ENCODE data around the gene SGCD.
"Not testable (repeated sequence)": the region's sequence is repeated elsewhere in the genome, so short reads cannot be mapped to it uniquely, and the experiment has no call there.

Gene SGCD

GRCh38 chr5:156594406-156594805, 267.4 kb downstream of the SGCD start:
- no peak for FAIRE-seq
- no peak for DNase-seq (ENCODE audit: extremely low spot score, insufficient read length, low read depth)

DNA sequence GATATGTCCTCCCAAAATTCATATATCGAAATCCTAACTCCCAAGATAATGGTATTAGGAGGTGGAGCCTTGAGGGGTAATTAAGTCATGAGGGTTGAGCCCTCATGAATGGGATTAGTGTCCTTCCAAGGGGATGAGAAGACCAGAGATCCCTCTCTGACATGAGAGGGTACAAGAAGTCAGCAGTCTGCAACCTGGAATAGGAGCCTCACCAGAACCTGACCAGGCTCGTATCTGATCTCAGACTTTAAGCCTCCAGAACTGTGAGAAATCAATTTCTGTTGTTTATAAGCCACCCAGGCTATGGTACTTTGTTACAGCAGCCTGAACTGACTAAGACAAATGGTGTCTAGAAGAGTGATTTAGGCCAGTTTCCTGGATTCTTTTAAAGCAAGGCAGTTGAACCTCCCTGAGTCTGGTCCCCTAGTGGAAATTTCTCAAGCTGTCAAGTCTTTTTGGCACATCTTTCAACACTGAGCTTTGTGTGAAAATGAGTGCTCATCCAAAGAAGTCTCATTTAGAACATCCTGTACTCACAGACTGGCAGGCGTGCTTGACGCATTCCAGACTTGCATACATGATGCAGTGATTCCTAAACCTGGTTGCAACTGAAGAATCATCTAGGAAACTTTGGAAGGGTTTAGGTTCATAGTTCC, 268.3 kb downstream of the SGCD start:
- DNase-seq (ENCODE audit: extremely low spot score, insufficient read length, low read depth), result no peak
- FAIRE-seq, result no peak

DNA sequence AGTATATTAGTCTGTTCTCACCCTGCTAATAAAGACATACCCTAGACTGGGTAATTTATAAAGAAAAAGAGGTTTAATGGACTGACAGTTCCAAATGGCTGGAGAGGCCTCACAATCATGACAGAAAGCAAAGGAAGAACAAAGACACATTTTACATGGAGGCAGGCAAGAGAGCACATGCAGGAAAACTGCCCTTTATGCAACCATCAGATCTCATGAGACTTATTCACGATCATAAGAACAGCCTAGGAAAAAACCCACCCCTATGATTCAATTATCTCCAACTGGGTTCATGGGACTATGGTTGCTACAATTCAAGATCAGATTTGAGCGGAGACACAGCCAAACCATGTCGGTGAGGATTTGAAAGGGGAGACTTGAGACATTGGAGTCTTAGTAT, 270.3 kb downstream of the SGCD start:
- no peak for FAIRE-seq

GRCh38 chr5:156598964-156599363, 272.0 kb downstream of the SGCD start:
- FAIRE-seq (no peak), DNase-seq (ENCODE audit: extremely low spot score, insufficient read length, low read depth) (no peak)

More for the DNA sequence above, 270.3 kb downstream of the SGCD start:
- DNase-seq (ENCODE audit: extremely low spot score, insufficient read length, low read depth), result no peak

- not testable (repeated sequence) for DNase-seq (ENCODE audit: extremely low spot score, insufficient read length, low read depth); FAIRE-seq
Observed at GRCh38 chr5:156610582-156610981, 283.6 kb downstream of the SGCD start.

DNA sequence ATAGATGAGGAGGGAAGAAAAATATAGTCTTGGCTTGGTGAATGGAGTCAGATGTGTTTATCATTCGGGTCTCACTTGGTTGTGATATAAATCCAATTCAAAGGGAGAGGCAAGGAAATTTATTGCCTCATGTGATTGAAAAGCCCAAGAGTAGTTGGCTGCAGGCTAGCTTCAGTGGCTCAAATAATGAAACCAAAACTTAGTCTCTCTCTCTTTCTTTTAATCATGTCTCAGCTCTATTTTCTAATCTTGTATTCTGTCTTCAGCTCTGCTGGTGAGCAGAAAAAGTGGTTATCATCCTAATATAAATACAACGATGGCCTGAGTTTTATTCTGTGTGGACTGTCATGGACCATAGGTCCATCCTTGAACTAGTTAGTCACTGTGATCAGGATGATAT, 288.9 kb downstream of the SGCD start:
- no peak for FAIRE-seq
- no peak for DNase-seq (ENCODE audit: extremely low spot score, insufficient read length, low read depth)

- no peak for DNase-seq (ENCODE audit: extremely low spot score, insufficient read length, low read depth)
Observed at GRCh38 chr5:156617426-156617825, 290.5 kb downstream of the SGCD start.

GRCh38 chr5:156618601-156619000, 291.6 kb downstream of the SGCD start:
- DNase-seq (ENCODE audit: extremely low spot score, insufficient read length, low read depth), result no peak
- no peak for FAIRE-seq

More at GRCh38 chr5:156617426-156617825, 290.5 kb downstream of the SGCD start:
- FAIRE-seq, result no peak

DNA sequence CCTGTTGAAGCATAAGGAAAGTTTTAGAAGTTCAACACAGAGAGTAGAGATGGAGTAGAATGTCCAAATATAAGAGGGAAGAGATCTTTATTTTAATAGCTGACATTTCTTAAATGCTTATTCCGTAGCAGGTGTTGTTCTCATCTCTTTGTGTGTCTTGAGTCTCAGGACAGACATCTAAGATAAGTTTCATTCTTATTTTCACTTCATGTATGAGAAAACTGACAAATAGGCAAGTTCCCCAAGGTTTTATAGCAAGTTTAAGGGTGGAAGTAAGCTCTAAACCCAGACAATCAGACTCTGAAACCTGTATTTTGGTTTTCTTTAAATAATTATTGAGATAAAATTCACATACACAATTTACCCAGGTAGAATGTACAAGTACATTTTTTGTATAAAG, 294.8 kb downstream of the SGCD start:
- DNase-seq (ENCODE audit: extremely low spot score, insufficient read length, low read depth) (no peak), FAIRE-seq (no peak)

- FAIRE-seq, result no peak
- DNase-seq (ENCODE audit: extremely low spot score, insufficient read length, low read depth), result no peak
Observed at GRCh38 chr5:156623381-156624040, 296.5 kb downstream of the SGCD start.

DNA sequence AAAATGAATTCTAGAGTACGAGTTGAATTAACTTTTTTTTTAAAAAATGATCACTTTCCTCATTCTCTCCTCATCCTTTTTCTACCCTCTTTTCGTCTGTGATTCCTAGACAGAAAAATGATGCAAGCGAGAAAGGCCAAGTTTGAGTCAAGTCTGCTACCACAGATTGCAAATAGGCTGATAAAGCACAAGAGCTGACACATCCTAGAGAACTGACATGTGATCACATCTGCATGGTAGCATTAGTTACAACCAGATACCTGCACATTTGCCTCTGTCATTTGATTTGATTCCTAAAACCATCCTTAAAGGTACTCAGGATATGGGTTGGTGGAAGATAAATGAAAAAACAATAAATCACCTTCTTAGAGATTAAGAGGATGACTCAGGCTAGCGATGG, 297.7 kb downstream of the SGCD start:
- no peak for FAIRE-seq
- DNase-seq (ENCODE audit: extremely low spot score, insufficient read length, low read depth), result no peak

DNA sequence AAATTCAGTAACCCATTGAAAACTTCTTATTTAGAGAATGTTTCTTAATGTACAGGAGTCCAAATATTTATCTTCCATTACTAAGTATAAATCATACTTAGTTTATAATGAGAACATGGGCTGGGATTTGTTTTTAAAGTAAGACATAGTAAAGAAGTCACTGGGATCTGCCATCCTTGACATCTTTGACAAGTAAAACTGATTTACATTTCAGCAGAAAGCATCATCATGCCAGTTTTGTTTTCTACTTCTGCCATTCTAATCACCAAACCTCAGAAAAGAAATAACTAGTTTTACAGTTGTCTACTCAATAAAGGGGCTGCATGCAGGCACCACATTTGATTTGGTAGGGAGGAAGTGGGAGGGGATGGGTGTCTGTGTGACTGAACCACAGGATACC, 301.5 kb downstream of the SGCD start:
- DNase-seq (ENCODE audit: extremely low spot score, insufficient read length, low read depth) (no peak), FAIRE-seq (no peak)

DNA sequence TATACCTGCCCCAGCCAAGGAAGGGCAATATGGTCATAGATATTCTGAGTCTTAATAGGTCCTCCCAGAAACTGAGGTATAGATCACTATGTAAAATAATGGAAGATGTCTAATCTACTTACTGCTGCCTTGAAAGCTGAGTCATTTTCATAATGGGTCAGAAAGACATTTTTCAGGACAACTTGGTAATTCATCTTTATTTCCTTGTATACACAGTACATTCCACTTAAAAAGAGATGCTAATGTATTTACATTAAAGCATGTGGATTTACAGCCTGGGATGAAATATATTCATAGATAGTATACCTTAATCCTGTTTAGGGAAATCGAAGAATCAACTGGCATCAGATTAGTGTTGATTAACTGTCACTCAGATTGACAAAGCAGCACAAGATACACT, 304.0 kb downstream of the SGCD start:
- DNase-seq (ENCODE audit: extremely low spot score, insufficient read length, low read depth) (no peak), FAIRE-seq (no peak)

DNA sequence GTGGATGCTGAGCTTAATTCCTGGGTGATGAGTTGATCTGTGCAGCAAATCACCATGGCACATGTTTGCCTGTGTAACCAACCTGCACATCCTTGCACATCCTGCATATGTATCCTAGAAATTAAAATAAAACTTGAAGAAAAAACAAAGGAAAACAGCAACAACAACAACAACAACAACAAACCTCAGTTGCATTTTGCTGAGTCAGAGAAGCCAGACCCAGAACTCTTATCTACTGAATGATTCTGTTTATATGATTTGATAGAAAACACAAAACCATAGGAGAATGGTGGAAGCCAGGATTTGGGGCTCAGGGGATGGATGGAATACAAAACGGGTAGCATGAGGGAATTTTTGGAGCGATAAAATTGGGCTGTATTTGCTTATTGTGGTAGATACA, 307.3 kb downstream of the SGCD start:
- DNase-seq (ENCODE audit: extremely low spot score, insufficient read length, low read depth) (no peak), FAIRE-seq (no peak)

DNA sequence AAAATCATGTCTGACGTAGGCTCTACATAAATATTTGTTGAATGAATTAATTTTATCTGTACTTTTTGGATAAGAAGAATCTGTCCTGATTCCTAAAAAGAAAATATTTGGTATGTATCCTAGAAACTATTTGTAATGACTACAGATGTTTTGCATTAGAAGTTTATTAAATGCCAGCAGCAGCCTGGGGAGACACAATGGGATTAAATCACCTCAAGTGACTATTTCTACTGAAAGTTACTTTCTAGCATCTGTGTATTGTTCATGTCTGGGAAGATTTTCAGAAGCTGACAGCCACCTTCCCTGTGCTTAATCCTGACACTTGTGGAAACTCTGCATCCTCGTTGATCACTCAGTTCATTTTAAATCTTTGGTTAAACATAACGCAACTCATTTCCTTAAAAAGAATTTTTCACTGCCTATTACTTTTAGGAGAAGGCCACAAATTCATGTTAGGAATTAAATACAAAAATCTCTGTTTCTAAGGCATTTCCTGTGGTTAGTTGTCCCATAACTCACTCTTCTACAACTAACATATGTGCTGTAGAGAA, 313.8 kb downstream of the SGCD start:
- no peak for DNase-seq (ENCODE audit: extremely low spot score, insufficient read length, low read depth)
- FAIRE-seq, result no peak

GRCh38 chr5:156641686-156642085, 314.7 kb downstream of the SGCD start:
- DNase-seq (ENCODE audit: extremely low spot score, insufficient read length, low read depth) (no peak), FAIRE-seq (no peak)

DNA sequence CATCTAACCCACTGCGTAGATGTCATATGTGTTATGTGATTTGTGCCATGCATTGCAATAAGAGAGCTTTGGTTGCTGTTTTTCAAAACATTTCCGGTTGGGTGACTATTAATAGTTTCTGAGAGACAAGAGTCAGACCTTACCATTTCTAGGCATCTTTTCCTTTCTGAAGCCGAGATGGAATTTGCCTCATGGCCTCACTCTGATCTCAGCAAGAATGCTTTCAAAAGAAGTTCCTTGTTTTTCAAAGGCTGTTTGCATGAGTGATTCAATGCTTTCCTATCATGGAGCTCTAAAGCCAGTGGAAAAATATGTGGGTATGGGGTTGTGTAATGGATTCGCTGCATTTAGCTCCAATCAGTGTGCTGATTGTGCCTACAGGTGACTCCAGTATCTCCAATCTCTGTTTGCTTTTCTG, 320.1 kb downstream of the SGCD start:
- no peak for DNase-seq (ENCODE audit: extremely low spot score, insufficient read length, low read depth)
- FAIRE-seq, result no peak

DNA sequence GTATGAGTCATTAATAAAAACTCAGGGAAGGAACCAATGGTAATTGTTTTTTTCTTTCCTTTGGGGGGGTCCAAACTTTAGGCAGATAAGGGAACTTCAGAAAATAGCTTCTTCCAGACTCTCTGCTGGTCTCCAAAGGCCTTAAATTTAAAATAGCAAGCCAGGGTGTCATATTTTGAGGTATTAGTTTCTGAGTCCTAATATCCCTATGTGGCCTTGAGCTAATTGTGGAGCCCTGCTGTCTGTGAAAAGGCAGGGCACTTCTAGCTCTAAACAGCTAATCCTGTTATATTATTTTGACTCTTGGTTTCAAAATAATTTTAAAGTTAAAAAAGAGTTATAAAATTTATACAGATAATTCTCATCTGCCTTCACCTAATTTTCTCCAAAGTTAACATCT, 327.5 kb downstream of the SGCD start:
- no peak for FAIRE-seq

DNA sequence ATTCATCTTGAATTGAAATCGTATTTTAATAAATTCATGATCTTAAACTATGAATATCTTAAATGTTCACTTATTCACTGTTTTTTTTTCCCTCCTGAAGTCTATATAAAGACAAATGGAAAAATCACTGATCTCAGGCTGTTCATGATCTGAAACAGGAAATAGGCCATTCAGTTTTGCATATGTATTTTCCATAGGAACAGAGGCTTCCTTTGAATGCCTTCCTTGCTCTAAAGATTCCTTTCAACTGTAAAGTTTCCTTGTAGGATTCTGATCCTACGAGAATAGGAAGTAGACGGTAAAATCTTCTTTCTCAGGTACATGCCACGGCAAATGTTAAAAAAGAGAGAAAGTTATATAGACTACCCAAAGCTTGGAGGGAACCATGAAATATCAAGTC, 328.8 kb downstream of the SGCD start:
- FAIRE-seq (no peak), DNase-seq (ENCODE audit: extremely low spot score, insufficient read length, low read depth) (no peak)

More for the DNA sequence above, 327.5 kb downstream of the SGCD start:
- no peak for DNase-seq (ENCODE audit: extremely low spot score, insufficient read length, low read depth)

GRCh38 chr5:156664832-156665231, 337.9 kb downstream of the SGCD start:
- DNase-seq (ENCODE audit: extremely low spot score, insufficient read length, low read depth); FAIRE-seq: not testable (repeated sequence)

DNA sequence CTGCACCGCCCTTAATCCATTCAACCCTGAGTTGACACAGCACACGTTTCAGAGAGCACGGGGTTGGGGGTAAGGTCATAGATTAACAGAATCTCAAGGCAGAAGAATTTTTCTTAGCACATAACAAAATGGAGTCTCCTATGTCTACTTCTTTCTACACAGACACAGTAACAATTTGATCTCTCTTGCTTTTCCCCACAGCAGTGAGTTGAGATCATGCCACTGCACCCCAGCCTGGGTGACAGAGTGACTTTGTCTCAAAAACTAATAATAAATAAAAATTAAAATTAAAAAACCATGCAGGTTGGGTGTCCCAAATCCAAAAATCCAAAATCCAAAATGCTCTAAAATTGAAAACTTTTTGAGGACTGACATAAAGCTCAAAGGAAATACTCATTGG, 339.7 kb downstream of the SGCD start:
- DNase-seq (ENCODE audit: extremely low spot score, insufficient read length, low read depth); FAIRE-seq: not testable (repeated sequence)
